Endothelial cell of umbilical vein (primary cell): ENCODE results near the gene APOL2. TPM values are rescaled to one million over a fixed set of nuclear protein-coding genes. Genes with fewer than 3 reads are reported as not detected.

Experiments
- BruUV-seq: library from RNA; stranded (reverse); fragments of 400-500 nt; replicated peaks from 2 replicates; lab custom pipeline; 2021; lab: Mats Ljungman, UMichigan
- CTCF ChIA-PET: fragments of 300-600, 350-600 bp; sonication (Branson Sonifier 250); formaldehyde crosslinking; loops from one replicate; lab custom pipeline; 2021; ENCODE audit warnings: antibody characterized with exemption, inconsistent platforms; lab: Charles Lee
- POLR2A ChIA-PET: fragments of 300-600, 350-600 bp; sonication (Branson Sonifier 250); formaldehyde crosslinking; loops from one replicate; lab custom pipeline; 2021; ENCODE audit warnings: antibody characterized with exemption, inconsistent platforms; lab: Charles Lee
- DNase-seq: peaks from one replicate; pipeline ENCODE4 v3.0.0-alpha.2; 2011; ENCODE audit warnings: low read depth, low spot score
- FAIRE-seq: peaks from 2 replicates; lab custom pipeline; 2011; peaks lifted over from hg19 to GRCh38; lab: Jason Lieb, UNC
- H2AFZ ChIP-seq: 2 replicates; pipeline ENCODE4 v1.6.0; 2012; ENCODE audit warnings: low read depth, low read length, control low read depth, inconsistent platforms
- H3K27ac ChIP-seq: 2 replicates; pipeline ENCODE4 v1.5.1; 2011; ENCODE audit warnings: low read depth, mild to moderate bottlenecking, control low read depth, low read length, moderate library complexity; ENCODE audit not compliant: insufficient read depth
- H3K27me3 ChIP-seq, 2 experiments: 2 replicates each; pipeline versions ENCODE4 v1.6.0 to v1.6.1; 2011; ENCODE audit warnings: low read length in 2 of 2, mixed read lengths in 1 of 2; ENCODE audit not compliant: control insufficient read depth in 2 of 2, insufficient read depth in 2 of 2
- H3K36me3 ChIP-seq, 2 experiments: 2 replicates in 1 of 2; 3 replicates in 1 of 2; pipeline ENCODE4 v1.5.1; 2011; ENCODE audit warnings: low read length in 2 of 2, mild to moderate bottlenecking in 1 of 2, moderate library complexity in 1 of 2; ENCODE audit not compliant: control insufficient read depth in 2 of 2, insufficient read depth in 2 of 2; ENCODE audit errors: extremely low read depth in 1 of 2
- H3K4me1 ChIP-seq: 3 replicates; pipeline ENCODE4 v1.5.1; 2011; ENCODE audit warnings: mild to moderate bottlenecking, low read length; ENCODE audit not compliant: control insufficient read depth, insufficient read depth; ENCODE audit errors: extremely low read depth
- H3K4me2 ChIP-seq: 2 replicates; pipeline ENCODE4 v1.6.1; 2011; ENCODE audit warnings: low read length, control low read depth, mixed read lengths; ENCODE audit not compliant: insufficient read depth
- H3K4me3 ChIP-seq, 3 experiments: fragments of 200-600 bp in 1 of 3; sonication (generic), shearing (Covaris generic) in 1 of 3; replicated peaks in 1 of 3; 2 replicates each; pipeline ENCODE4 v1.5.1; 2011 to 2016; ENCODE audit warnings: control low read depth in 3 of 3, low read length in 3 of 3, mild to moderate bottlenecking in 2 of 3, inconsistent platforms in 1 of 3, low read depth in 1 of 3, moderate library complexity in 1 of 3; ENCODE audit not compliant: insufficient read depth in 1 of 3
- H3K79me2 ChIP-seq: 2 replicates; pipeline ENCODE4 v1.6.0; 2012; ENCODE audit warnings: low read length, inconsistent platforms; ENCODE audit not compliant: control insufficient read depth, insufficient read depth
- H3K9ac ChIP-seq: replicated peaks from 2 replicates; pipeline ENCODE3; 2011; ENCODE audit warnings: low read length, control low read depth; ENCODE audit not compliant: insufficient read depth; ENCODE audit errors: extremely low read depth
- H3K9me1 ChIP-seq: replicated peaks from 3 replicates; pipeline ENCODE4 v1.6.0; 2011; ENCODE audit warnings: mild to moderate bottlenecking, low read length; ENCODE audit not compliant: control insufficient read depth, insufficient read depth; ENCODE audit errors: extremely low read depth
- H3K9me3 ChIP-seq: replicated peaks from 2 replicates; pipeline ENCODE4 v1.5.1; 2012; ENCODE audit warnings: low read length, inconsistent platforms; ENCODE audit not compliant: control insufficient read depth, insufficient read depth
- H4K20me1 ChIP-seq: replicated peaks from 2 replicates; pipeline ENCODE3; 2011; ENCODE audit warnings: mild to moderate bottlenecking, low read length; ENCODE audit not compliant: control insufficient read depth, insufficient read depth; ENCODE audit errors: extremely low read depth
- EZH2 ChIP-seq: IDR thresholded peaks from 2 replicates; pipeline ENCODE4 v1.6.1; 2012; ENCODE audit warnings: borderline replicate concordance, low read depth, mild to moderate bottlenecking, moderate library complexity, low read length, inconsistent platforms; ENCODE audit not compliant: severe bottlenecking
- JUN ChIP-seq: IDR thresholded peaks from 2 replicates; pipeline ENCODE4 v1.6.1; 2011; ENCODE audit warnings: borderline replicate concordance, low read depth; ENCODE audit not compliant: insufficient read length, insufficient read depth
- MYC ChIP-seq: IDR thresholded peaks from one replicate; pipeline ENCODE4 v1.6.1; 2011; ENCODE audit warnings: mild to moderate bottlenecking, low read depth, low read length
- POLR2AphosphoS5 ChIP-seq: IDR thresholded peaks from 2 replicates; pipeline ENCODE4 v1.6.1; 2012; ENCODE audit warnings: low read depth, mild to moderate bottlenecking, control low read depth, low read length, moderate library complexity; ENCODE audit not compliant: insufficient read depth
- dilution Hi-C: fragments of 300-500 bp; cut with MboI; formaldehyde crosslinking; loops from one replicate; pipeline ENCODE4 v1.15.0; 2019; ENCODE audit warnings: low sequenced_read_pairs; ENCODE audit not compliant: extremely low pct_ligation_motif_present
- intact Hi-C: fragments of 100-400 bp; cut with micrococcal nuclease; formaldehyde crosslinking; loops from one replicate; pipeline ENCODE4 v1.10.0; 2022
- polyA plus RNA-seq, 4 experiments: library from polyadenylated mRNA; depleted of rRNA in 3 of 4; stranded (reverse) in 3 of 4; unstranded in 1 of 4; fragments of >200 nt; gene quantifications; 2 replicates each; pipeline versions ENCODE4 v1.2.1 to v1.2.3, GENCODE V29; 2011 to 2012; ENCODE audit warnings: missing spikeins in 1 of 4
- total RNA-seq: library from RNA; stranded (reverse); gene quantifications from 2 replicates; pipeline ENCODE4 v1.2.3, GENCODE V29; 2021
- TF ChIP-seq, protein P1 (sequence below), 2 donors: IDR thresholded peaks; 1 replicate in 1 of 2; 2 replicates in 1 of 2; pipeline ENCODE4 v1.5.1; 2011; ENCODE audit warnings: low read length in 2 of 2, mild to moderate bottlenecking in 2 of 2, moderate library complexity in 2 of 2, control low read depth in 1 of 2, inconsistent platforms in 1 of 2, low read depth in 1 of 2; ENCODE audit not compliant: insufficient read depth in 1 of 2; ENCODE audit errors: extremely low read depth in 1 of 2

The APOL2 gene
- total and polyA plus RNA-seq, 2 donors (not counting 3 experiments of a cell fraction or from before 2014, with no cell fraction given): 16.9 to 37.6 TPM

DNA sequence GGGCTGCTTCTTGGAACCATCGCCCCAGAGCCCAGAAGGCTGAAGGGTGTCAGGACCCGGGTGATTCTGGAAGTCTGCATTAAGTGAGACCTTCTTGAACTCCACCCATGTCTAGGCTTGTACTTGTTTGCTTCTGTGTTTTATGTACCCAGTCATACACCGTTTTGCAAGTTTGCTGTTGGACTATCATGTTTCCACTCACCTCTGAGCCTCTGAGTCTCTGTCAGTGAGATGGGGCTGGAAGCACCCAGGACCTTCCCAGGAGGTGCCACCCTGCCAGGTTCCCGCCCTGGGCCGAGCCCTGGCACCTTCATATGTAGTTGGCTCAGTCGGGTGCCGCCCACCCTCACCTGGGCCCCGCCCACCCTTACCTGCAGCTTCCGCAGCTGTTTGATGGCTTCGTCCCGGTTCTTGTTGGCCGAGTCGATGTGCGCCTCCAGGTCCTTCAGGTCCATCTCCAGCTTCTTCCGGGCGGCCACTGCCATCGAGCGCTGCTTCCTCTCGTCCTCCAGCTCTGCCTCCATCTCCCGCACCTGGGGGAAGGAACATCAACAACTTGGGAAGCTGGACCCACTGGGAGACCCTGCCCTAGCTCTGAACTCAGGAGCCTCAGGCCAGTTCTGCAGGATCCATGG lies 48.7 kb upstream of the APOL2 start:
- Histone ChIP-seq H3K4me3 (no peak overlapping the region), H3K4me1 (no peaks in the 10 kb centered on the region), H3K9ac (no peak overlapping the region), H3K27me3 (no peaks in the 10 kb centered on the region), H3K9me3 (no peaks in the 10 kb centered on the region), H3K36me3 (peaks cover 64 to 77% of the 10 kb centered on the region in 2 experiments), H3K9me1 (no peaks in the 10 kb centered on the region), H3K27ac (no peak overlapping the region), H4K20me1 (no peaks in the 10 kb centered on the region), H3K4me2 (no peak overlapping the region), H2AFZ (no peak overlapping the region), H3K79me2 (peaks cover 6% of the 10 kb centered on the region)
- POLR2A ChIA-PET: no interaction called here
- no peak for DNase-seq
- CTCF ChIA-PET: interaction anchor here (1.1 to 1.5 kb wide), 3 partner anchors 10 to 183 kb away, joined by 3 to 4 read pairs (median 3); no protein-coding TSS in a partner anchor
- intact Hi-C loops: no loop called here
- no peak for FAIRE-seq
- no TSS peak for BruUV-seq
- dilution Hi-C loops: no loop called here
- TF ChIP-seq JUN: no peak
- no peak for TF ChIP-seq EZH2
- no peak for TF ChIP-seq POLR2AphosphoS5
- TF ChIP-seq, protein P1, sequence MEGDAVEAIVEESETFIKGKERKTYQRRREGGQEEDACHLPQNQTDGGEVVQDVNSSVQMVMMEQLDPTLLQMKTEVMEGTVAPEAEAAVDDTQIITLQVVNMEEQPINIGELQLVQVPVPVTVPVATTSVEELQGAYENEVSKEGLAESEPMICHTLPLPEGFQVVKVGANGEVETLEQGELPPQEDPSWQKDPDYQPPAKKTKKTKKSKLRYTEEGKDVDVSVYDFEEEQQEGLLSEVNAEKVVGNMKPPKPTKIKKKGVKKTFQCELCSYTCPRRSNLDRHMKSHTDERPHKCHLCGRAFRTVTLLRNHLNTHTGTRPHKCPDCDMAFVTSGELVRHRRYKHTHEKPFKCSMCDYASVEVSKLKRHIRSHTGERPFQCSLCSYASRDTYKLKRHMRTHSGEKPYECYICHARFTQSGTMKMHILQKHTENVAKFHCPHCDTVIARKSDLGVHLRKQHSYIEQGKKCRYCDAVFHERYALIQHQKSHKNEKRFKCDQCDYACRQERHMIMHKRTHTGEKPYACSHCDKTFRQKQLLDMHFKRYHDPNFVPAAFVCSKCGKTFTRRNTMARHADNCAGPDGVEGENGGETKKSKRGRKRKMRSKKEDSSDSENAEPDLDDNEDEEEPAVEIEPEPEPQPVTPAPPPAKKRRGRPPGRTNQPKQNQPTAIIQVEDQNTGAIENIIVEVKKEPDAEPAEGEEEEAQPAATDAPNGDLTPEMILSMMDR (IDR thresholded peaks at IDR 0.05; ENCODE audit: extremely low read depth in 1 of 2, insufficient read depth in 1 of 2, low read depth in 1 of 2, low read length in 2 of 2): no peak
- no peak for TF ChIP-seq MYC
